GM23338 (cell line): ENCODE measurements around the gene GALNT15. TPM values are rescaled to one million over a fixed set of nuclear protein-coding genes. Genes with fewer than 3 reads are reported as not detected.
A peak's percentile ranks its signal among the peaks of the same experiment; 100 is the strongest.

Experiments
- ATAC-seq: fragments of 200-7000 bp; cut with Tn5 transposase; 3 replicates; pipeline ENCODE4 v1.9.1; 2020
- DNase-seq: peaks from one replicate; pipeline ENCODE4 v3.0.0-alpha.2; 2015; ENCODE audit warnings: low spot score
- H2AFZ ChIP-seq: fragments of 200-600 bp; sonication (generic); 2 replicates; pipeline ENCODE4 v1.8.0; 2016; ENCODE audit warnings: antibody characterized with exemption, mild to moderate bottlenecking, moderate library complexity
- H3F3A ChIP-seq: fragments of 200-600 bp; sonication (generic); replicated peaks from 2 replicates; pipeline ENCODE4 v1.8.0; 2017; ENCODE audit warnings: antibody characterized with exemption, mixed run types, low read depth
- H3K27ac ChIP-seq: fragments of 200-600 bp; sonication (generic); 2 replicates; pipeline ENCODE4 v1.6.1; 2016; ENCODE audit warnings: low read depth
- H3K27me3 ChIP-seq: fragments of 200-600 bp; sonication (generic); 2 replicates; pipeline ENCODE4 v1.8.0; 2016; ENCODE audit warnings: mild to moderate bottlenecking, mixed run types, moderate library complexity; ENCODE audit not compliant: insufficient read depth
- H3K36me3 ChIP-seq: fragments of 200-600 bp; sonication (generic); 2 replicates; pipeline ENCODE4 v1.8.0; 2016; ENCODE audit warnings: mild to moderate bottlenecking; ENCODE audit not compliant: insufficient read depth
- H3K4me1 ChIP-seq: fragments of 200-600 bp; sonication (generic); 2 replicates; pipeline ENCODE4 v1.8.0; 2016; ENCODE audit warnings: mild to moderate bottlenecking, moderate library complexity; ENCODE audit not compliant: insufficient read depth
- H3K4me2 ChIP-seq: fragments of 200-600 bp; sonication (generic); 2 replicates; pipeline ENCODE4 v1.7.1; 2017; ENCODE audit warnings: mixed run types
- H3K4me3 ChIP-seq: fragments of 200-600 bp; sonication (generic); 2 replicates; pipeline ENCODE4 v1.6.1; 2016; ENCODE audit warnings: mixed run types
- H3K79me2 ChIP-seq: fragments of 200-600 bp; sonication (generic); replicated peaks from 2 replicates; pipeline ENCODE4 v1.8.0; 2017; ENCODE audit warnings: mild to moderate bottlenecking; ENCODE audit not compliant: insufficient read depth
- H3K9me2 ChIP-seq: fragments of 200-600 bp; sonication (generic); 2 replicates; pipeline ENCODE4 v1.8.0; 2017; ENCODE audit not compliant: insufficient read depth
- H4K20me1 ChIP-seq: fragments of 200-600 bp; sonication (generic); replicated peaks from 2 replicates; pipeline ENCODE4 v1.8.0; 2017; ENCODE audit warnings: mild to moderate bottlenecking; ENCODE audit not compliant: insufficient read depth
- H3K27ac Mint-ChIP-seq: 2 replicates; pipeline ENCODE4 v1.8.0; 2020; ENCODE audit warnings: inconsistent platforms, mild to moderate bottlenecking, moderate library complexity, mixed read lengths
- H3K27me3 Mint-ChIP-seq: 3 replicates; pipeline ENCODE4 v1.8.0; 2022; ENCODE audit warnings: low read depth, mild to moderate bottlenecking, moderate library complexity, mixed read lengths, inconsistent platforms; ENCODE audit not compliant: insufficient read depth, poor library complexity
- H3K36me3 Mint-ChIP-seq: 3 replicates; pipeline ENCODE4 v1.8.0; 2021; ENCODE audit warnings: low read depth, mild to moderate bottlenecking, inconsistent platforms, moderate library complexity, mixed read lengths
- H3K4me1 Mint-ChIP-seq: 3 replicates; pipeline ENCODE4 v1.8.0; 2020; ENCODE audit warnings: mild to moderate bottlenecking, inconsistent platforms, mixed read lengths
- H3K4me3 Mint-ChIP-seq: 3 replicates; pipeline ENCODE4 v1.8.0; 2021; ENCODE audit warnings: moderate library complexity, mild to moderate bottlenecking, inconsistent platforms, mixed read lengths
- H3K9me3 Mint-ChIP-seq: 3 replicates; pipeline ENCODE4 v1.8.0; 2020; ENCODE audit warnings: moderate library complexity, mild to moderate bottlenecking, inconsistent platforms, mixed read lengths
- CREB1 ChIP-seq: fragments of 250-450 bp; sonication (Bioruptor Pico); IDR thresholded peaks from 2 replicates; pipeline ENCODE4 v1.5.0; 2020; ENCODE audit warnings: low read depth, mild to moderate bottlenecking, moderate library complexity
- EZH2 ChIP-seq: fragments of 200-600 bp; sonication (generic); IDR thresholded peaks from one replicate; pipeline ENCODE4 v1.8.0; 2017; ENCODE audit warnings: antibody characterized with exemption, mild to moderate bottlenecking, low read depth; ENCODE audit not compliant: unreplicated experiment
- EZH2phosphoT487 ChIP-seq: fragments of 200-600 bp; sonication (generic); IDR thresholded peaks from one replicate; pipeline ENCODE4 v1.8.1; 2018; ENCODE audit warnings: antibody characterized with exemption; ENCODE audit not compliant: unreplicated experiment
- JUNB ChIP-seq: IDR thresholded peaks from one replicate; pipeline ENCODE4 v1.6.1; 2016; ENCODE audit warnings: antibody characterized with exemption; ENCODE audit not compliant: unreplicated experiment
- NANOG ChIP-seq: IDR thresholded peaks from 2 replicates; pipeline ENCODE4 v1.6.1; 2016; ENCODE audit warnings: antibody characterized with exemption, borderline replicate concordance
- POLR2AphosphoS5 ChIP-seq: IDR thresholded peaks from 2 replicates; pipeline ENCODE4 v1.6.1; 2016; ENCODE audit warnings: antibody characterized with exemption, low read depth
- STAT1 ChIP-seq: IDR thresholded peaks from one replicate; pipeline ENCODE4 v1.6.1; 2016; ENCODE audit warnings: antibody characterized with exemption; ENCODE audit not compliant: unreplicated experiment
- ZNF114 ChIP-seq: fragments of 250-450 bp; sonication (Bioruptor Pico); IDR thresholded peaks from 2 replicates; pipeline ENCODE4 v1.5.0; 2020; ENCODE audit warnings: mild to moderate bottlenecking, moderate library complexity
- ZNF331 ChIP-seq: fragments of 250-450 bp; sonication (Bioruptor Pico); IDR thresholded peaks from 2 replicates; pipeline ENCODE4 v1.5.0; 2020; ENCODE audit warnings: low read depth, mild to moderate bottlenecking, moderate library complexity
- polyA plus RNA-seq: library from polyadenylated mRNA; unstranded; fragments of >200 nt; fragmentation: Nextera tagmentation; extraction: Ambion mirVana; gene quantifications from 2 replicates; pipeline ENCODE4 v1.2.1, GENCODE V29; 2016
- total RNA-seq: library from RNA; depleted of rRNA; stranded (reverse); fragments of >200 nt; shearing (Covaris generic); gene quantifications from 2 replicates; pipeline ENCODE4 v1.2.3, GENCODE V29; 2014
- TF ChIP-seq, protein P1 (sequence below): IDR thresholded peaks from 2 replicates; pipeline ENCODE4 v1.6.1; 2016; ENCODE audit warnings: antibody characterized with exemption
- TF ChIP-seq, protein P2 (sequence below): IDR thresholded peaks from one replicate; pipeline ENCODE4 v1.6.1; 2018; ENCODE audit warnings: antibody characterized with exemption; ENCODE audit not compliant: unreplicated experiment
- TF ChIP-seq, protein P3 (sequence below): fragments of 250-450 bp; sonication (Bioruptor Pico); IDR thresholded peaks from 2 replicates; pipeline ENCODE4 v1.5.0; 2020; ENCODE audit warnings: mild to moderate bottlenecking, moderate library complexity
- TF ChIP-seq, protein P4 (sequence below), 2 experiments: fragments of 200-600 bp in 1 of 2; sonication (generic) in 1 of 2; conservative IDR thresholded peaks; 2 replicates each; pipeline versions ENCODE4 v1.5.1 to v1.6.1; 2016 to 2017; ENCODE audit warnings: antibody characterized with exemption in 2 of 2, low read depth in 2 of 2, mild to moderate bottlenecking in 2 of 2, moderate library complexity in 1 of 2

The GALNT15 gene
- total and polyA plus RNA-seq, 2 experiments from 2014 or later: 0.06 to 0.35 TPM

DNA sequence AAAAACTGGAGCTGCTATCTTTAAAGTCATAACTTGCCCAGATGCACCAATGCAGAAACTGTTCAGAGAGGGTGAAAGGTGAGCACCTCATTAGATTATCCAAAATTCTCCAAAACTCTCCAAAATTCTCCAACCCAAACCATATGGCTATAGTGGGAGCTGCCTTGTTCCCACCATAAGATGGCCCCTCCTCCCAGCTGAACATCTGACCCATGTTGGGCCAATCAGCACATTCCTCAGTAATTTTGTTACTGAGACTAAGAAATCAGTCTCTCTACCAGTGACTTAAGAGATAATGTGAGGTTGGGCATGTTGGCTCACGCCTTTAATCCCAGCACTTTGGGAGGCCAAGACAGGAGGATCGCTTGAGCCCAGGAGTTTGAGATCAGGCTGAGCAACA is 57.5 kb downstream of the GALNT15 start:
- no peaks in the 10 kb centered on the region for H4K20me1 ChIP-seq
- H3K4me3 Mint-ChIP-seq: no peak overlapping the region

More for the DNA sequence above, 57.5 kb downstream of the GALNT15 start:
- Histone ChIP-seq H3K36me3 (no peaks in the 10 kb centered on the region), H3K4me1 (no peaks in the 10 kb centered on the region), H3K79me2 (no peaks in the 10 kb centered on the region), H3F3A (no peaks in the 10 kb centered on the region), H2AFZ (peak overlapping the region; percentile 38; the same call in 1 of the 2 replicates), H3K27ac (no peak overlapping the region), H3K27me3 (no peaks in the 10 kb centered on the region), H3K4me2 (no peak overlapping the region), H3K9me2 (0 out of 2 replicates have a peak, but pooled peaks cover 6% of the 10 kb centered on the region), H3K4me3 (no peak overlapping the region)
- ATAC-seq (no peak), DNase-seq (no peak)
- Mint-ChIP-seq H3K27ac (no peak overlapping the region), H3K4me1 (no peaks in the 10 kb centered on the region; the same call in 2 of the 3 replicates), H3K9me3 (no peaks in the 10 kb centered on the region), H3K27me3 (peaks cover 3% of the 10 kb centered on the region), H3K36me3 (no peaks in the 10 kb centered on the region)
- no peak for TF ChIP-seq ZNF114 (CRISPR knock-in tag)
- TF ChIP-seq EZH2: no peak
- no peak for TF ChIP-seq ZNF331 (CRISPR knock-in tag)
- no peak for TF ChIP-seq NANOG
- TF ChIP-seq, protein P1, sequence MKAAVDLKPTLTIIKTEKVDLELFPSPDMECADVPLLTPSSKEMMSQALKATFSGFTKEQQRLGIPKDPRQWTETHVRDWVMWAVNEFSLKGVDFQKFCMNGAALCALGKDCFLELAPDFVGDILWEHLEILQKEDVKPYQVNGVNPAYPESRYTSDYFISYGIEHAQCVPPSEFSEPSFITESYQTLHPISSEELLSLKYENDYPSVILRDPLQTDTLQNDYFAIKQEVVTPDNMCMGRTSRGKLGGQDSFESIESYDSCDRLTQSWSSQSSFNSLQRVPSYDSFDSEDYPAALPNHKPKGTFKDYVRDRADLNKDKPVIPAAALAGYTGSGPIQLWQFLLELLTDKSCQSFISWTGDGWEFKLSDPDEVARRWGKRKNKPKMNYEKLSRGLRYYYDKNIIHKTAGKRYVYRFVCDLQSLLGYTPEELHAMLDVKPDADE: no peak
- TF ChIP-seq JUNB: no peak
- no peak for TF ChIP-seq STAT1
- TF ChIP-seq EZH2phosphoT487: no peak
- TF ChIP-seq, protein P2, sequence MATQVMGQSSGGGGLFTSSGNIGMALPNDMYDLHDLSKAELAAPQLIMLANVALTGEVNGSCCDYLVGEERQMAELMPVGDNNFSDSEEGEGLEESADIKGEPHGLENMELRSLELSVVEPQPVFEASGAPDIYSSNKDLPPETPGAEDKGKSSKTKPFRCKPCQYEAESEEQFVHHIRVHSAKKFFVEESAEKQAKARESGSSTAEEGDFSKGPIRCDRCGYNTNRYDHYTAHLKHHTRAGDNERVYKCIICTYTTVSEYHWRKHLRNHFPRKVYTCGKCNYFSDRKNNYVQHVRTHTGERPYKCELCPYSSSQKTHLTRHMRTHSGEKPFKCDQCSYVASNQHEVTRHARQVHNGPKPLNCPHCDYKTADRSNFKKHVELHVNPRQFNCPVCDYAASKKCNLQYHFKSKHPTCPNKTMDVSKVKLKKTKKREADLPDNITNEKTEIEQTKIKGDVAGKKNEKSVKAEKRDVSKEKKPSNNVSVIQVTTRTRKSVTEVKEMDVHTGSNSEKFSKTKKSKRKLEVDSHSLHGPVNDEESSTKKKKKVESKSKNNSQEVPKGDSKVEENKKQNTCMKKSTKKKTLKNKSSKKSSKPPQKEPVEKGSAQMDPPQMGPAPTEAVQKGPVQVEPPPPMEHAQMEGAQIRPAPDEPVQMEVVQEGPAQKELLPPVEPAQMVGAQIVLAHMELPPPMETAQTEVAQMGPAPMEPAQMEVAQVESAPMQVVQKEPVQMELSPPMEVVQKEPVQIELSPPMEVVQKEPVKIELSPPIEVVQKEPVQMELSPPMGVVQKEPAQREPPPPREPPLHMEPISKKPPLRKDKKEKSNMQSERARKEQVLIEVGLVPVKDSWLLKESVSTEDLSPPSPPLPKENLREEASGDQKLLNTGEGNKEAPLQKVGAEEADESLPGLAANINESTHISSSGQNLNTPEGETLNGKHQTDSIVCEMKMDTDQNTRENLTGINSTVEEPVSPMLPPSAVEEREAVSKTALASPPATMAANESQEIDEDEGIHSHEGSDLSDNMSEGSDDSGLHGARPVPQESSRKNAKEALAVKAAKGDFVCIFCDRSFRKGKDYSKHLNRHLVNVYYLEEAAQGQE: no peak
- TF ChIP-seq, protein P3, sequence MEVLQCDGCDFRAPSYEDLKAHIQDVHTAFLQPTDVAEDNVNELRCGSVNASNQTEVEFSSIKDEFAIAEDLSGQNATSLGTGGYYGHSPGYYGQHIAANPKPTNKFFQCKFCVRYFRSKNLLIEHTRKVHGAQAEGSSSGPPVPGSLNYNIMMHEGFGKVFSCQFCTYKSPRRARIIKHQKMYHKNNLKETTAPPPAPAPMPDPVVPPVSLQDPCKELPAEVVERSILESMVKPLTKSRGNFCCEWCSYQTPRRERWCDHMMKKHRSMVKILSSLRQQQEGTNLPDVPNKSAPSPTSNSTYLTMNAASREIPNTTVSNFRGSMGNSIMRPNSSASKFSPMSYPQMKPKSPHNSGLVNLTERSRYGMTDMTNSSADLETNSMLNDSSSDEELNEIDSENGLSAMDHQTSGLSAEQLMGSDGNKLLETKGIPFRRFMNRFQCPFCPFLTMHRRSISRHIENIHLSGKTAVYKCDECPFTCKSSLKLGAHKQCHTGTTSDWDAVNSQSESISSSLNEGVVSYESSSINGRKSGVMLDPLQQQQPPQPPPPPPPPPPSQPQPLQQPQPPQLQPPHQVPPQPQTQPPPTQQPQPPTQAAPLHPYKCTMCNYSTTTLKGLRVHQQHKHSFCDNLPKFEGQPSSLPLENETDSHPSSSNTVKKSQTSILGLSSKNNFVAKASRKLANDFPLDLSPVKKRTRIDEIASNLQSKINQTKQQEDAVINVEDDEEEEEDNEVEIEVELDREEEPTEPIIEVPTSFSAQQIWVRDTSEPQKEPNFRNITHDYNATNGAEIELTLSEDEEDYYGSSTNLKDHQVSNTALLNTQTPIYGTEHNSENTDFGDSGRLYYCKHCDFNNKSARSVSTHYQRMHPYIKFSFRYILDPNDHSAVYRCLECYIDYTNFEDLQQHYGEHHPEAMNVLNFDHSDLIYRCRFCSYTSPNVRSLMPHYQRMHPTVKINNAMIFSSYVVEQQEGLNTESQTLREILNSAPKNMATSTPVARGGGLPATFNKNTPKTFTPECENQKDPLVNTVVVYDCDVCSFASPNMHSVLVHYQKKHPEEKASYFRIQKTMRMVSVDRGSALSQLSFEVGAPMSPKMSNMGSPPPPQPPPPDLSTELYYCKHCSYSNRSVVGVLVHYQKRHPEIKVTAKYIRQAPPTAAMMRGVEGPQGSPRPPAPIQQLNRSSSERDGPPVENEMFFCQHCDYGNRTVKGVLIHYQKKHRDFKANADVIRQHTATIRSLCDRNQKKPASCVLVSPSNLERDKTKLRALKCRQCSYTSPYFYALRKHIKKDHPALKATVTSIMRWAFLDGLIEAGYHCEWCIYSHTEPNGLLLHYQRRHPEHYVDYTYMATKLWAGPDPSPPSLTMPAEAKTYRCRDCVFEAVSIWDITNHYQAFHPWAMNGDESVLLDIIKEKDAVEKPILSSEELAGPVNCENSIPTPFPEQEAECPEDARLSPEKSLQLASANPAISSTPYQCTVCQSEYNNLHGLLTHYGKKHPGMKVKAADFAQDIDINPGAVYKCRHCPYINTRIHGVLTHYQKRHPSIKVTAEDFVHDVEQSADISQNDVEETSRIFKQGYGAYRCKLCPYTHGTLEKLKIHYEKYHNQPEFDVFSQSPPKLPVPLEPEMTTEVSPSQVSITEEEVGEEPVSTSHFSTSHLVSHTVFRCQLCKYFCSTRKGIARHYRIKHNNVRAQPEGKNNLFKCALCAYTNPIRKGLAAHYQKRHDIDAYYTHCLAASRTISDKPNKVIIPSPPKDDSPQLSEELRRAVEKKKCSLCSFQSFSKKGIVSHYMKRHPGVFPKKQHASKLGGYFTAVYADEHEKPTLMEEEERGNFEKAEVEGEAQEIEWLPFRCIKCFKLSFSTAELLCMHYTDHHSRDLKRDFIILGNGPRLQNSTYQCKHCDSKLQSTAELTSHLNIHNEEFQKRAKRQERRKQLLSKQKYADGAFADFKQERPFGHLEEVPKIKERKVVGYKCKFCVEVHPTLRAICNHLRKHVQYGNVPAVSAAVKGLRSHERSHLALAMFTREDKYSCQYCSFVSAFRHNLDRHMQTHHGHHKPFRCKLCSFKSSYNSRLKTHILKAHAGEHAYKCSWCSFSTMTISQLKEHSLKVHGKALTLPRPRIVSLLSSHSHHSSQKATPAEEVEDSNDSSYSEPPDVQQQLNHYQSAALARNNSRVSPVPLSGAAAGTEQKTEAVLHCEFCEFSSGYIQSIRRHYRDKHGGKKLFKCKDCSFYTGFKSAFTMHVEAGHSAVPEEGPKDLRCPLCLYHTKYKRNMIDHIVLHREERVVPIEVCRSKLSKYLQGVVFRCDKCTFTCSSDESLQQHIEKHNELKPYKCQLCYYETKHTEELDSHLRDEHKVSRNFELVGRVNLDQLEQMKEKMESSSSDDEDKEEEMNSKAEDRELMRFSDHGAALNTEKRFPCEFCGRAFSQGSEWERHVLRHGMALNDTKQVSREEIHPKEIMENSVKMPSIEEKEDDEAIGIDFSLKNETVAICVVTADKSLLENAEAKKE (CRISPR knock-in tag): no peak
- TF ChIP-seq, protein P4, sequence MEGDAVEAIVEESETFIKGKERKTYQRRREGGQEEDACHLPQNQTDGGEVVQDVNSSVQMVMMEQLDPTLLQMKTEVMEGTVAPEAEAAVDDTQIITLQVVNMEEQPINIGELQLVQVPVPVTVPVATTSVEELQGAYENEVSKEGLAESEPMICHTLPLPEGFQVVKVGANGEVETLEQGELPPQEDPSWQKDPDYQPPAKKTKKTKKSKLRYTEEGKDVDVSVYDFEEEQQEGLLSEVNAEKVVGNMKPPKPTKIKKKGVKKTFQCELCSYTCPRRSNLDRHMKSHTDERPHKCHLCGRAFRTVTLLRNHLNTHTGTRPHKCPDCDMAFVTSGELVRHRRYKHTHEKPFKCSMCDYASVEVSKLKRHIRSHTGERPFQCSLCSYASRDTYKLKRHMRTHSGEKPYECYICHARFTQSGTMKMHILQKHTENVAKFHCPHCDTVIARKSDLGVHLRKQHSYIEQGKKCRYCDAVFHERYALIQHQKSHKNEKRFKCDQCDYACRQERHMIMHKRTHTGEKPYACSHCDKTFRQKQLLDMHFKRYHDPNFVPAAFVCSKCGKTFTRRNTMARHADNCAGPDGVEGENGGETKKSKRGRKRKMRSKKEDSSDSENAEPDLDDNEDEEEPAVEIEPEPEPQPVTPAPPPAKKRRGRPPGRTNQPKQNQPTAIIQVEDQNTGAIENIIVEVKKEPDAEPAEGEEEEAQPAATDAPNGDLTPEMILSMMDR (conservative IDR thresholded peaks at IDR 0.05; ENCODE audit: low read depth in 2 of 2): no peak
- TF ChIP-seq POLR2AphosphoS5: no peak
- TF ChIP-seq CREB1 (CRISPR knock-in tag): no peak
